HL-60 (cell line): ENCODE measurements around the gene EXOC7.

Source experiments
- DNase-seq, 2 experiments: peaks; one replicate each; pipeline ENCODE4 v3.0.0-alpha.2; 2010 to 2020; ENCODE audit warnings: low read depth in 1 of 2, low spot score in 1 of 2
- H3K27ac ChIP-seq: fragments of 250-450 bp; sonication (Bioruptor Pico); replicated peaks from 2 replicates; pipeline ENCODE4 v1.5.1; 2020; ENCODE audit warnings: mild to moderate bottlenecking, moderate library complexity
- H3K27me3 ChIP-seq: fragments of 250-450 bp; sonication (Bioruptor Pico); 2 replicates; pipeline ENCODE4 v1.5.1; 2021; ENCODE audit warnings: mild to moderate bottlenecking, moderate library complexity; ENCODE audit not compliant: insufficient read depth, poor library complexity, severe bottlenecking
- H3K4me3 ChIP-seq: replicated peaks from 2 replicates; pipeline ENCODE4 v1.5.1; 2011; ENCODE audit warnings: mild to moderate bottlenecking, control low read depth, low read length; ENCODE audit not compliant: insufficient read depth
- GABPA ChIP-seq: IDR thresholded peaks from 2 replicates; pipeline ENCODE4 v1.6.1; 2012; ENCODE audit warnings: low read depth
- POLR2AphosphoS5 ChIP-seq: IDR thresholded peaks from 2 replicates; pipeline ENCODE4 v1.6.1; 2012; ENCODE audit warnings: low read depth
- SPI1 ChIP-seq: IDR thresholded peaks from 2 replicates; pipeline ENCODE4 v1.6.1; 2012; ENCODE audit warnings: low read depth, mild to moderate bottlenecking, borderline replicate concordance
- TF ChIP-seq, protein P1 (sequence below): IDR thresholded peaks from 2 replicates; pipeline ENCODE4 v1.6.1; 2012; ENCODE audit warnings: low read depth; ENCODE audit not compliant: insufficient replicate concordance
- TF ChIP-seq, protein P2 (sequence below): IDR thresholded peaks from one replicate; pipeline ENCODE4 v1.5.1; 2011; ENCODE audit warnings: low read length, control low read depth, inconsistent platforms; ENCODE audit not compliant: insufficient read depth

The EXOC7 gene

DNA sequence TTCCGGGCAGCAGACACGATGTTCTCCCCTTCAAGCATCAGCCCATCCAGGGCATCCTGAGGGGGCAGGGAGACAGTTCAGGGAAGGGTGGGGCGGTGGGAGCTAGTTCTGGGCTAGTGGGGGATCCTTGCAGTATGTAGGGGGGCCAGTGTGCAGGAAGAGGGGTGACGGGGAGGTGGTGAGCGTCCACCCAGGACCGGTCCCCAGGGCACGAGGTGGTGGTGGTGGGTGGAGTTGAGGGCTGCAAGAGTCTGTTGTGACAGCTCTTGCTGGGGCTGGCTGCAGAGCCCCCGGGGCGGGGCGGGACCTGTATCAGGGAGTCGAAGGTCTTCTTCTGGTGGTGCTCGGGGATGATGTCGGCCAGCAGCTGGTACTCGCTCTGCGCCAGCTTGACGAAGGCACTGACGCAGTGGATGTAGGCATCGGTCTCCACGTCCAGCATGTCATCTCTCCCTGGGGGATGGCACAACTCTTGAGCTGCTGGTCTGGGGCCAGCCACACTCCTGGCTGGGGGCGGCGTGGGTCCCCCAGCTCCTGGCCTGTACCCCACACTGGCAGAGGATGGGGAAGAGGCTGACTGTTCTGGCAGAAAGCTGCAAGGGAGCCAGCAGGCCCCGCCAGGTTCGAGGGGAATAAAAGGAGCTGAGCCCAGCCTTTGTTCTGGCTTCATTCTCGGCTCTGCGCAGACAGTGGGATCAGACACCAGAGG is 14.6 kb downstream of the EXOC7 start:
- Histone ChIP-seq H3K27ac (no peak overlapping the region), H3K27me3 (no peaks in the 10 kb centered on the region), H3K4me3 (no peak overlapping the region)
- no peak for TF ChIP-seq POLR2AphosphoS5
- TF ChIP-seq, protein P1, sequence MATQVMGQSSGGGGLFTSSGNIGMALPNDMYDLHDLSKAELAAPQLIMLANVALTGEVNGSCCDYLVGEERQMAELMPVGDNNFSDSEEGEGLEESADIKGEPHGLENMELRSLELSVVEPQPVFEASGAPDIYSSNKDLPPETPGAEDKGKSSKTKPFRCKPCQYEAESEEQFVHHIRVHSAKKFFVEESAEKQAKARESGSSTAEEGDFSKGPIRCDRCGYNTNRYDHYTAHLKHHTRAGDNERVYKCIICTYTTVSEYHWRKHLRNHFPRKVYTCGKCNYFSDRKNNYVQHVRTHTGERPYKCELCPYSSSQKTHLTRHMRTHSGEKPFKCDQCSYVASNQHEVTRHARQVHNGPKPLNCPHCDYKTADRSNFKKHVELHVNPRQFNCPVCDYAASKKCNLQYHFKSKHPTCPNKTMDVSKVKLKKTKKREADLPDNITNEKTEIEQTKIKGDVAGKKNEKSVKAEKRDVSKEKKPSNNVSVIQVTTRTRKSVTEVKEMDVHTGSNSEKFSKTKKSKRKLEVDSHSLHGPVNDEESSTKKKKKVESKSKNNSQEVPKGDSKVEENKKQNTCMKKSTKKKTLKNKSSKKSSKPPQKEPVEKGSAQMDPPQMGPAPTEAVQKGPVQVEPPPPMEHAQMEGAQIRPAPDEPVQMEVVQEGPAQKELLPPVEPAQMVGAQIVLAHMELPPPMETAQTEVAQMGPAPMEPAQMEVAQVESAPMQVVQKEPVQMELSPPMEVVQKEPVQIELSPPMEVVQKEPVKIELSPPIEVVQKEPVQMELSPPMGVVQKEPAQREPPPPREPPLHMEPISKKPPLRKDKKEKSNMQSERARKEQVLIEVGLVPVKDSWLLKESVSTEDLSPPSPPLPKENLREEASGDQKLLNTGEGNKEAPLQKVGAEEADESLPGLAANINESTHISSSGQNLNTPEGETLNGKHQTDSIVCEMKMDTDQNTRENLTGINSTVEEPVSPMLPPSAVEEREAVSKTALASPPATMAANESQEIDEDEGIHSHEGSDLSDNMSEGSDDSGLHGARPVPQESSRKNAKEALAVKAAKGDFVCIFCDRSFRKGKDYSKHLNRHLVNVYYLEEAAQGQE: no peak
- TF ChIP-seq, protein P2, sequence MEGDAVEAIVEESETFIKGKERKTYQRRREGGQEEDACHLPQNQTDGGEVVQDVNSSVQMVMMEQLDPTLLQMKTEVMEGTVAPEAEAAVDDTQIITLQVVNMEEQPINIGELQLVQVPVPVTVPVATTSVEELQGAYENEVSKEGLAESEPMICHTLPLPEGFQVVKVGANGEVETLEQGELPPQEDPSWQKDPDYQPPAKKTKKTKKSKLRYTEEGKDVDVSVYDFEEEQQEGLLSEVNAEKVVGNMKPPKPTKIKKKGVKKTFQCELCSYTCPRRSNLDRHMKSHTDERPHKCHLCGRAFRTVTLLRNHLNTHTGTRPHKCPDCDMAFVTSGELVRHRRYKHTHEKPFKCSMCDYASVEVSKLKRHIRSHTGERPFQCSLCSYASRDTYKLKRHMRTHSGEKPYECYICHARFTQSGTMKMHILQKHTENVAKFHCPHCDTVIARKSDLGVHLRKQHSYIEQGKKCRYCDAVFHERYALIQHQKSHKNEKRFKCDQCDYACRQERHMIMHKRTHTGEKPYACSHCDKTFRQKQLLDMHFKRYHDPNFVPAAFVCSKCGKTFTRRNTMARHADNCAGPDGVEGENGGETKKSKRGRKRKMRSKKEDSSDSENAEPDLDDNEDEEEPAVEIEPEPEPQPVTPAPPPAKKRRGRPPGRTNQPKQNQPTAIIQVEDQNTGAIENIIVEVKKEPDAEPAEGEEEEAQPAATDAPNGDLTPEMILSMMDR: no peak
- no peak for DNase-seq

DNA sequence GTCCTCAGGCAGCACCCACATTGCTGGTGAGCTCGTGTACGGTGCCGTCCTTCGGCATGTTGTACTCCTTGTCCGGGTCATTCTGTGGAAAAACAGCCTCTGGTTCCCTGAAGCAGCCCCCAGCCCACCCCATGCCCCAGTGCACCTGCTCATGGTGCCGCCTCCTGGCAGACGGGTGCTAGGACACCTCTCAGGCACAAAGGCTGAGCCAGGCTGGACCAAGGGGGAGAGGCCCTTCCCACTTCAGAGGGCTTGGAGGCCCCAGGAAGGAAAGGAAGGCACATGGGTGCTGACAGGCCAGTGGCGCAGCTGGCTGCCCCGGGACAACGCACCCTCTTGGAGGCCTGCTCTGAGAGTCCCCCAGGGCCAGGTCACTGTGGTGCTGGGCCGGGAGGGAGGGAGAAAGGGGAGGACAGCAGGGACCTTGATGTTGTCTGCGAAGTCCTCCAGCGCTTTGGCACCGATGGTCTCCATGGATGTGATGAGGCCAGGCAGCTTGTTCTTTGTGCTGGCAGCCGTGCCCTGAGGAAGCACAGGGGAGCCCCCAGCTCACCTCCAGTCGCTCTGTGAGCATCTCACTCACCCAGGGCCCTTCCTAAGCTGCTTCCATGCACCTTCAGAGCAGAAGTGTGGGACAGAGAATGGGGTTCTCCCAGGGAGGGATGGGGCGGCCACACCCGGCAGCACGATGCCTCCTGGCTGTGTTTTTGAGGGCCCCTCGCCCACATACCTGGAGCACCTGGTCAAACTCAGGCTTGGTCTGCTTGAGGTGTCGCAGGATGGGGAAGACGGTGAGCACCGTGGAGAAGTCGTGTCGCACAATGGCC is 15.3 kb downstream of the EXOC7 start:
- TF ChIP-seq, protein P1: no peak
- no peak for TF ChIP-seq POLR2AphosphoS5
- no peak for TF ChIP-seq GABPA
- no peak for TF ChIP-seq SPI1
- TF ChIP-seq, protein P2: no peak
- DNase-seq: no peak
- Histone ChIP-seq H3K27me3 (no peaks in the 10 kb centered on the region), H3K4me3 (no peak overlapping the region), H3K27ac (no peak overlapping the region)

DNA sequence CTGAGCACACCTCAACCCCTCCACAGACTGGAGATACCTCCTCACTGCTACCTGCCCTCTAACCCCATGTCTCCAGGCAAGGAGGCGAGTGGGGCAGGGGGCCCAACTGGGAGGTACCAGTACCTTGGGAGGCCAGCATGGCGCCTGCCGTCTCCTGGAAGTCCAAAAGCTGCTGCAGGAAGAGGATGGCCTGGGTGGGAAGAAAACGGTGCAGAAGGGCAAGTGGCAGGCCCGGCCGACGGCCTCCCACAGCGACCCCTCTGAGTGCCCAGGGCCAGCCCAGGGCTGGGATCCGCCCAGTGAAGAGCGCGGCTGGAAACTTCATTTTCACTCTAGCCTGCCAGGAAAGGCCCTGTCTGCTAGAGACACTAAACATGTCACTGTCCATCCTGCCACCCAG is 16.1 kb downstream of the EXOC7 start:
- H3K27ac ChIP-seq: no peak overlapping the region
- H3K27me3 ChIP-seq: no peaks in the 10 kb centered on the region
- no peak for TF ChIP-seq POLR2AphosphoS5
- TF ChIP-seq, protein P2: no peak
- no peak for TF ChIP-seq GABPA
- no peak for TF ChIP-seq SPI1
- TF ChIP-seq, protein P1: no peak
- no peak overlapping the region for H3K4me3 ChIP-seq
- no peak for DNase-seq
